HCT116 (cell line): ENCODE results near the gene CUEDC1. TPM values are rescaled to one million over a fixed set of nuclear protein-coding genes. Genes with fewer than 3 reads are reported as not detected.

Experiments used
- ATAC-seq: fragments of 200-7000 bp; cut with Tn5 transposase; 2 replicates; pipeline ENCODE4 v1.9.1; 2020; ENCODE audit warnings: mild to moderate bottlenecking, moderate library complexity
- BruUV-seq: library from RNA; stranded (reverse); fragments of 400-500 nt; replicated peaks from 2 replicates; lab custom pipeline; 2021; lab: Mats Ljungman, UMichigan
- CTCF ChIA-PET: fragments of 300-600 bp; sonication (Branson Sonifier 250); formaldehyde crosslinking; loops from one replicate; lab custom pipeline; 2021; ENCODE audit warnings: antibody characterized with exemption; lab: Charles Lee
- POLR2A ChIA-PET: fragments of 300-600, 350-600 bp; sonication (Branson Sonifier 250); formaldehyde crosslinking; loops from one replicate; lab custom pipeline; 2021; ENCODE audit warnings: antibody characterized with exemption; lab: Charles Lee
- RAD21 ChIA-PET, 2 experiments: fragments of 300-600 bp; sonication (Branson Sonifier 250); formaldehyde crosslinking; loops; one replicate each; lab custom pipeline; 2023; ENCODE audit warnings: low total read pairs in 2 of 2; ENCODE audit not compliant: uncharacterized antibody in 2 of 2, unreplicated experiment in 2 of 2, low non-redundant PET in 1 of 2; lab: Charles Lee
- DNase-seq: peaks from one replicate; pipeline ENCODE4 v3.0.0-alpha.2; 2010; ENCODE audit warnings: low read depth, low spot score
- H2AFZ ChIP-seq: fragments of 200-600 bp; shearing (Covaris generic), sonication (generic); 2 replicates; pipeline ENCODE4 v1.6.1; 2017; ENCODE audit warnings: low read depth, mixed run types, mixed read lengths, antibody characterized with exemption, low read length; ENCODE audit not compliant: poor library complexity, severe bottlenecking
- H3K27ac ChIP-seq: 2 replicates; pipeline ENCODE4 v1.5.1; 2012; ENCODE audit warnings: low read depth, low read length
- H3K27me3 ChIP-seq: fragments of 200-600 bp; sonication (generic); 2 replicates; pipeline ENCODE4 v1.6.1; 2016; ENCODE audit warnings: mixed run types, low read length, mixed read lengths; ENCODE audit not compliant: insufficient read depth
- H3K36me3 ChIP-seq, 2 experiments: fragments of 200-500 bp in 1 of 2; fragments of 200-600 bp in 1 of 2; sonication (Bioruptor generic) in 1 of 2; sonication (generic) in 1 of 2; 2 replicates each; pipeline versions ENCODE4 v1.5.1 to v1.6.1; 2014 to 2016; ENCODE audit warnings: low read length in 2 of 2, inconsistent platforms in 1 of 2, mixed read lengths in 1 of 2, mixed run types in 1 of 2; ENCODE audit not compliant: insufficient read depth in 2 of 2, control insufficient read depth in 1 of 2
- H3K4me1 ChIP-seq, 2 experiments: fragments of 200-600 bp in 1 of 2; sonication (generic) in 1 of 2; 2 replicates each; pipeline versions ENCODE4 v1.5.1 to v1.6.1; 2012 to 2017; ENCODE audit warnings: low read length in 2 of 2, inconsistent platforms in 1 of 2, mild to moderate bottlenecking in 1 of 2, mixed read lengths in 1 of 2, mixed run types in 1 of 2, moderate library complexity in 1 of 2; ENCODE audit not compliant: insufficient read depth in 2 of 2, control insufficient read depth in 1 of 2
- H3K4me2 ChIP-seq: fragments of 200-600 bp; sonication (generic); 2 replicates; pipeline ENCODE4 v1.6.1; 2017; ENCODE audit warnings: mixed run types, low read length, mixed read lengths
- H3K4me3 ChIP-seq, 2 experiments: fragments of 200-600 bp in 1 of 2; sonication (generic) in 1 of 2; replicated peaks in 1 of 2; 2 replicates each; pipeline ENCODE4 v1.5.1; 2011 to 2016; ENCODE audit warnings: low read length in 2 of 2, control low read depth in 1 of 2, low read depth in 1 of 2, mild to moderate bottlenecking in 1 of 2, mixed read lengths in 1 of 2, mixed run types in 1 of 2
- H3K79me2 ChIP-seq: fragments of 200-600 bp; sonication (generic); 2 replicates; pipeline ENCODE4 v1.6.1; 2017; ENCODE audit warnings: mild to moderate bottlenecking, mixed run types, low read length, moderate library complexity, mixed read lengths; ENCODE audit not compliant: insufficient read depth
- H3K9ac ChIP-seq: fragments of 200-600 bp; sonication (generic); 2 replicates; pipeline ENCODE4 v1.6.1; 2016; ENCODE audit warnings: low read length, mixed read lengths
- H3K9me2 ChIP-seq: fragments of 200-600 bp; sonication (generic), shearing (Covaris generic); 2 replicates; pipeline ENCODE4 v1.6.1; 2017; ENCODE audit warnings: mixed run types, mild to moderate bottlenecking, moderate library complexity; ENCODE audit not compliant: insufficient read depth
- H3K9me3 ChIP-seq, 2 experiments: fragments of 200-500 bp in 1 of 2; fragments of 200-600 bp in 1 of 2; sonication (Bioruptor generic) in 1 of 2; sonication (generic) in 1 of 2; 2 replicates each; pipeline ENCODE4 v1.6.1; 2014 to 2017; ENCODE audit warnings: low read length in 2 of 2, mixed read lengths in 2 of 2, inconsistent platforms in 1 of 2, low read depth in 1 of 2, mild to moderate bottlenecking in 1 of 2, mixed run types in 1 of 2, moderate library complexity in 1 of 2; ENCODE audit not compliant: control insufficient read depth in 1 of 2, insufficient read depth in 1 of 2
- H4K20me1 ChIP-seq: fragments of 200-600 bp; sonication (generic), shearing (Covaris generic); 2 replicates; pipeline ENCODE4 v1.6.1; 2017; ENCODE audit warnings: mixed run types, mild to moderate bottlenecking, moderate library complexity; ENCODE audit not compliant: insufficient read depth
- CBX3 ChIP-seq: IDR thresholded peaks from 2 replicates; pipeline ENCODE4 v1.6.1; 2012; ENCODE audit warnings: low read depth
- CEBPB ChIP-seq: IDR thresholded peaks from 2 replicates; pipeline ENCODE4 v1.6.1; 2012; ENCODE audit warnings: low read depth
- MAX ChIP-seq: IDR thresholded peaks from 2 replicates; pipeline ENCODE4 v1.6.1; 2012
- ZBTB33 ChIP-seq: IDR thresholded peaks from 2 replicates; pipeline ENCODE4 v1.6.1; 2011; ENCODE audit warnings: mild to moderate bottlenecking, low read length, moderate library complexity; ENCODE audit not compliant: insufficient replicate concordance; ENCODE audit errors: extremely low read depth
- intact Hi-C: fragments of 100-400 bp; cut with micrococcal nuclease; formaldehyde crosslinking; loops from 2 replicates; pipeline ENCODE4 v1.10.0; 2022
- total RNA-seq: library from RNA; stranded (reverse); gene quantifications from one replicate; pipeline ENCODE4 v1.2.1, GENCODE V29; 2021; ENCODE audit not compliant: unreplicated experiment

CUEDC1 gene
- total RNA-seq, 1 experiment from 2014 or later, result 60.2 TPM

- no peaks in the 10 kb centered on the region for H3K9me2 ChIP-seq
- peaks cover 76 to 92% of the 10 kb centered on the region in 2 experiments for H3K4me1 ChIP-seq
- RAD21 ChIA-PET, result no interaction called here
- POLR2A ChIA-PET, result no interaction called here
- no peaks in the 10 kb centered on the region for H3K9me3 ChIP-seq
- peak overlapping the region; percentile 15 for H3K4me2 ChIP-seq
- intact Hi-C loops, result no loop called here
- TF ChIP-seq CBX3 (0 out of 2 replicates have a peak, but pooled peaks have one; percentile 15), ZBTB33 (no peak), CEBPB (no peak), MAX (peak; percentile 14; the same call in 1 of the 2 replicates)
- no peak overlapping the region for H2AFZ ChIP-seq
- no TSS peak for BruUV-seq
- H3K9ac ChIP-seq, result no peak overlapping the region
- H3K36me3 ChIP-seq, result no peaks in the 10 kb centered on the region
- H4K20me1 ChIP-seq, result no peaks in the 10 kb centered on the region
- ATAC-seq, result no peak
- peaks cover 66% of the 10 kb centered on the region for H3K79me2 ChIP-seq
- H3K27me3 ChIP-seq, result no peaks in the 10 kb centered on the region
- no peak for DNase-seq
- H3K4me3 ChIP-seq, result no peak overlapping the region
- H3K27ac ChIP-seq, result no peak overlapping the region; the same call in 1 of the 2 replicates
- CTCF ChIA-PET, result interaction anchor here (0.8 kb wide), 1 partner anchor 10 kb away, joined by 3 read pairs; no protein-coding TSS in a partner anchor
These were observed 41.5 kb downstream of the CUEDC1 start for GRCh38 chr17:57913575-57914272.
